ENCODE measurements around the gene DEFB110. TPM values are rescaled to one million over a fixed set of nuclear protein-coding genes. Genes with fewer than 3 reads are reported as not detected.

Gene DEFB110
- total RNA-seq, 1 donor from 2014 or later: not detected

Other genes with a start within 250 kb of the DEFB110 start
- not detected for gene PGK2, start 234.7 kb downstream of the DEFB110 start, total RNA-seq (ENCODE audit: unreplicated experiment)
- not detected for gene CRISP1, start 155.5 kb downstream of the DEFB110 start, total RNA-seq (ENCODE audit: unreplicated experiment)
- gene DEFB114, start 57.8 kb downstream of the DEFB110 start, total RNA-seq (ENCODE audit: unreplicated experiment): not detected
- not detected for gene DEFB113, start 52.4 kb downstream of the DEFB110 start, total RNA-seq (ENCODE audit: unreplicated experiment)
- not detected for gene DEFB112, start 27.9 kb upstream of the DEFB110 start, total RNA-seq (ENCODE audit: unreplicated experiment)